Dermis microvascular lymphatic vessel endothelial cell (primary cell): ENCODE results near the gene OR6F1. TPM values are rescaled to one million over a fixed set of nuclear protein-coding genes. Genes with fewer than 3 reads are reported as not detected.
A peak's percentile ranks its signal among the peaks of the same experiment; 100 is the strongest.
"Not testable (repeated sequence)": the region's sequence is repeated elsewhere in the genome, so short reads cannot be mapped to it uniquely, and the experiment has no call there.

Experiments used
- DNase-seq, 2 donors: peaks; one replicate each; pipeline versions ENCODE4 v3.0.0 to v3.0.0-alpha.2; 2010; ENCODE audit warnings: low read depth in 2 of 2
- total RNA-seq: library from RNA; depleted of rRNA; stranded (reverse); fragments of >200 nt; gene quantifications from 2 replicates; pipeline ENCODE4 v1.2.1, GENCODE V29; 2014

The OR6F1 gene
- not detected in 2 replicates for total RNA-seq

GRCh38 chr1:247716546-247716945, at the start of gene OR6F1:
TSS of gene OR6F1 (minus strand) at chr1:247716646. CDS start at chr1:247712755, 3,891 bp downstream.
- no peak for DNase-seq

- DNase-seq = no peak
These were observed 44.0 kb upstream of the OR6F1 start, which contains the start of gene OR1C1 for GRCh38 chr1:247760456-247760855. TSS of gene OR1C1 (minus strand) at chr1:247760556. CDS start at chr1:247758406, 2,150 bp downstream.

GRCh38 chr1:247754311-247754710, 37.9 kb upstream of the OR6F1 start:
- not testable (repeated sequence) for DNase-seq

GRCh38 chr1:247749870-247750269, 33.4 kb upstream of the OR6F1 start:
- DNase-seq = no peak

- no peak for DNase-seq
These were observed 31.6 kb upstream of the OR6F1 start, which contains the start of gene OR14A2 for GRCh38 chr1:247748041-247748440. TSS of gene OR14A2 (minus strand) at chr1:247748141.

GRCh38 chr1:247747616-247748015, 31.2 kb upstream of the OR6F1 start:
- no peak for DNase-seq

GRCh38 chr1:247746391-247746935, 30.0 kb upstream of the OR6F1 start:
- no peak for DNase-seq

GRCh38 chr1:247742215-247742760, 25.8 kb upstream of the OR6F1 start:
- DNase-seq = not testable (repeated sequence)

GRCh38 chr1:247741756-247742155, 25.3 kb upstream of the OR6F1 start:
- no peak for DNase-seq

- DNase-seq = no peak
These were observed 24.3 kb upstream of the OR6F1 start for GRCh38 chr1:247740721-247741120.

- DNase-seq = no peak
These were observed 21.9 kb upstream of the OR6F1 start, which contains the start of gene OR14K1 for GRCh38 chr1:247738315-247738714. TSS of gene OR14K1 (plus strand) at chr1:247738615. CDS start at chr1:247738615, 0 bp downstream.

GRCh38 chr1:247721222-247721621, 4.8 kb upstream of the OR6F1 start:
- no peak for DNase-seq

- no peak for DNase-seq
These were observed 2.7 kb downstream of the OR6F1 start for GRCh38 chr1:247713753-247714152.

- not testable (repeated sequence) for DNase-seq
These were observed 5.8 kb downstream of the OR6F1 start for GRCh38 chr1:247710681-247711080.

- DNase-seq = no peak
These were observed 15.1 kb downstream of the OR6F1 start for GRCh38 chr1:247701338-247701737.

- peak; percentile 23 to 27 for DNase-seq
These were observed 35.1 kb downstream of the OR6F1 start for GRCh38 chr1:247681288-247681897.

- no peak for DNase-seq
These were observed 36.3 kb downstream of the OR6F1 start for GRCh38 chr1:247680171-247680570.

- DNase-seq = no peak
These were observed 36.8 kb downstream of the OR6F1 start, which contains the start of gene OR13G1 for GRCh38 chr1:247679639-247680038. TSS of gene OR13G1 (minus strand) at chr1:247679739. CDS start at chr1:247673041, 6,698 bp downstream.

- no peak for DNase-seq
These were observed 47.2 kb downstream of the OR6F1 start for GRCh38 chr1:247669225-247669624.
